Progenitor cell of endocrine pancreas (in vitro differentiated cells): ENCODE results near the gene KCNQ4. TPM values are rescaled to one million over a fixed set of nuclear protein-coding genes. Genes with fewer than 3 reads are reported as not detected.

ENCODE experiments used
- DNase-seq: peaks from one replicate; pipeline ENCODE4 v3.0.0; 2021; ENCODE audit warnings: low spot score; ENCODE audit not compliant: unreplicated experiment
- H3K27ac Mint-ChIP-seq: 2 replicates; pipeline ENCODE4 v1.8.0; 2021; ENCODE audit warnings: mild to moderate bottlenecking, moderate library complexity, mixed read lengths
- H3K27me3 Mint-ChIP-seq: 2 replicates; pipeline ENCODE4 v1.8.0; 2021; ENCODE audit warnings: mixed read lengths
- H3K36me3 Mint-ChIP-seq: 2 replicates; pipeline ENCODE4 v1.8.0; 2022; ENCODE audit warnings: mixed read lengths; ENCODE audit not compliant: insufficient read depth
- H3K4me1 Mint-ChIP-seq: 2 replicates; pipeline ENCODE4 v1.8.0; 2021; ENCODE audit warnings: low read depth, mixed read lengths
- H3K4me3 Mint-ChIP-seq: 2 replicates; pipeline ENCODE4 v1.8.0; 2021; ENCODE audit warnings: low read depth, mild to moderate bottlenecking, moderate library complexity, mixed read lengths
- H3K9me3 Mint-ChIP-seq: 2 replicates; pipeline ENCODE4 v1.8.0; 2021; ENCODE audit warnings: low read depth, mixed read lengths
- CTCF ChIP-seq: fragments of 200-600 bp; sonication (generic); IDR thresholded peaks from one replicate; pipeline ENCODE4 v1.5.0; 2021; ENCODE audit warnings: antibody characterized with exemption, mild to moderate bottlenecking; ENCODE audit not compliant: unreplicated experiment
- total RNA-seq: library from RNA; stranded (reverse); gene quantifications from 2 replicates; pipeline ENCODE4 v1.2.1, GENCODE V29; 2021

KCNQ4 gene
- total RNA-seq, 1 donor from 2014 or later = 0.67 TPM

GRCh38 chr1:40788561-40789341, 5.2 kb downstream of the KCNQ4 start:
- no peak for TF ChIP-seq CTCF
- Mint-ChIP-seq H3K27ac (no peak overlapping the region), H3K27me3 (peaks cover 46% of the 10 kb centered on the region), H3K9me3 (no peaks in the 10 kb centered on the region), H3K4me1 (peaks cover 2% of the 10 kb centered on the region), H3K36me3 (no peaks in the 10 kb centered on the region), H3K4me3 (no peak overlapping the region)
- no peak for DNase-seq

- Mint-ChIP-seq H3K9me3 (no peaks in the 10 kb centered on the region), H3K27ac (no peak overlapping the region), H3K27me3 (peaks cover 49% of the 10 kb centered on the region), H3K4me3 (no peak overlapping the region), H3K4me1 (peaks cover 2% of the 10 kb centered on the region), H3K36me3 (no peaks in the 10 kb centered on the region)
- TF ChIP-seq CTCF = no peak
- DNase-seq = no peak
Measured at GRCh38 chr1:40789342-40789598, 5.7 kb downstream of the KCNQ4 start.

- Mint-ChIP-seq H3K4me1 (peaks cover 2% of the 10 kb centered on the region), H3K36me3 (no peaks in the 10 kb centered on the region), H3K4me3 (no peak overlapping the region), H3K27ac (no peak overlapping the region), H3K27me3 (peaks cover 45% of the 10 kb centered on the region), H3K9me3 (no peaks in the 10 kb centered on the region)
- TF ChIP-seq CTCF = no peak
- DNase-seq = no peak
Measured at GRCh38 chr1:40789661-40790430, 6.3 kb downstream of the KCNQ4 start.

- no peak overlapping the region for H3K4me3 Mint-ChIP-seq
- no peak for TF ChIP-seq CTCF
- no peak for DNase-seq
- H3K27ac Mint-ChIP-seq = no peak overlapping the region
- no peaks in the 10 kb centered on the region for H3K36me3 Mint-ChIP-seq
- H3K4me1 Mint-ChIP-seq = peaks cover 2% of the 10 kb centered on the region
- peaks cover 41% of the 10 kb centered on the region for H3K27me3 Mint-ChIP-seq
- H3K9me3 Mint-ChIP-seq = no peaks in the 10 kb centered on the region
Measured at GRCh38 chr1:40792036-40792435, 8.4 kb downstream of the KCNQ4 start.

- DNase-seq = no peak
- H3K36me3 Mint-ChIP-seq = no peaks in the 10 kb centered on the region
- H3K4me1 Mint-ChIP-seq = no peaks in the 10 kb centered on the region
Measured at GRCh38 chr1:40793617-40794016, 10.0 kb downstream of the KCNQ4 start.

More at GRCh38 chr1:40793617-40794016, 10.0 kb downstream of the KCNQ4 start:
- TF ChIP-seq CTCF = no peak
- no peak overlapping the region for H3K27ac Mint-ChIP-seq
- peaks cover 42% of the 10 kb centered on the region for H3K27me3 Mint-ChIP-seq
- no peak overlapping the region for H3K4me3 Mint-ChIP-seq
- no peaks in the 10 kb centered on the region for H3K9me3 Mint-ChIP-seq
